Stimulated activated CD8-positive, alpha-beta memory T cell treated with anti-CD3 and anti-CD28 coated beads, Interleukin-15, amount 100 ng/mL, for 24 hours (primary cell): ENCODE results near the gene NKIRAS1.

Experiments
- DNase-seq: peaks from one replicate; pipeline ENCODE4 v3.0.0-alpha.2; 2020; ENCODE audit warnings: low read depth

NKIRAS1 gene

DNA sequence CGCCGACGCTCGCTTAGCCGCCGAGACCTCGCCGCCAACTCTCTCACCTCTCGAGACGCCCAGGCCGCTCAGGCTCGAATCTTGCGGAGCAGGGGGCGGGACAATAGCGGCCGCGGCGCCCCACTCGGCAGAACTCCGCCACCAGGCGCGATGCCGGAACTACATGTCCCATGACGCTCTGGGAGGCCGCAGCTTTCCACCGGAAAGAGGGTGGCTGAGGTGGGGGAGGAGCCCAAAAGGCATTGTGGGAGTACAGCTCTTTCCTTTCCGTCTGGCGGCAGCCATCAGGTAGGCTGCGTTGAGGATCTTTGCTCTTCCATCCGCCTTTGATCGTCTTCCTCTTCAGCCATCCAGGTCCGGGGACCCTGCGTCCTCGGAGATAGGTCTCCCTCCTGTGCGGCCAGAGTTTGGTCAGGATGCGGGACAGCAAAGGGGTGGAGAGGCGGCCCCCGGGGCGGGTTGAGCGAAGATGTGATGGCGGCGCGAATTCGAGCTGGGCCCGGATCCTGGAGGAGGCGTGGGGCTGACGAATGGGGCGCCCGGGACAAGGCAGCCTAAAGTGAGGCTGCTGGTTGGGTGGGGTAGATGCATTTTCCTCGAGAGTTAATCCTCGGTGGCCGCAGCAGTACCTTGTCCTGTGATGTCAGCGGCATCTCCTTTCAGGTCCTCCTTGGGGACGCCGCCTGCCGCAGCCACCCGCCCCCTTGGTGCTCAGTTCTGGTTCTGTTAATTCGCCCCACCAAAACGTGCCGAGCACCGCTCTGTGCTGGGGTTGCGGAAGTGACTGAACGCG, at the start of gene NKIRAS1, which contains the start of gene RPL15:
Gene NKIRAS1, minus strand, starts transcription at position 105 of the 793 bp plus-strand sequence. CDS start 6,086 bp downstream, outside the sequence.
Gene RPL15, plus strand, starts transcription at position 247 of the 793 bp plus-strand sequence. CDS start 728 bp downstream, outside the sequence.
- peak; percentile 89 for DNase-seq

DNA sequence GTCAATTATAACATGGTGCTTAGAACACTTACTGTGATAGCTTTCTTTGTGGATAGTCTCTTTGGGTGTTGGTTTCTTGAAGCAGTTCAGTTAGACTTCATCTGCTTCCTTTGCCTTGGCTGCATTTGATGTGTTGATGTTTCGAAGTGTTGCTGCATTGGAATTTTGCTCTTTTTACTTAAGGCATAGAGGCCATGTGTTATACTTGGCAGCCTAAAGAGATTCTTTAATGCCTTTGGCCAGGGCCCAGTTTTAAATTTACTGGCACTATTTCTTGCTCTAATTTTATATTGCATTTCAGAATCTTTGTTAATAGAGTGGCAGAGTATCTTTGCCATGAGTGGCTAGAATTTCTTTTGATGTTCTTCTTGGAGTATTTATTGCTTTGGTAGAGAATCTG, 49.5 kb upstream of the NKIRAS1 start:
- no peak for DNase-seq

DNA sequence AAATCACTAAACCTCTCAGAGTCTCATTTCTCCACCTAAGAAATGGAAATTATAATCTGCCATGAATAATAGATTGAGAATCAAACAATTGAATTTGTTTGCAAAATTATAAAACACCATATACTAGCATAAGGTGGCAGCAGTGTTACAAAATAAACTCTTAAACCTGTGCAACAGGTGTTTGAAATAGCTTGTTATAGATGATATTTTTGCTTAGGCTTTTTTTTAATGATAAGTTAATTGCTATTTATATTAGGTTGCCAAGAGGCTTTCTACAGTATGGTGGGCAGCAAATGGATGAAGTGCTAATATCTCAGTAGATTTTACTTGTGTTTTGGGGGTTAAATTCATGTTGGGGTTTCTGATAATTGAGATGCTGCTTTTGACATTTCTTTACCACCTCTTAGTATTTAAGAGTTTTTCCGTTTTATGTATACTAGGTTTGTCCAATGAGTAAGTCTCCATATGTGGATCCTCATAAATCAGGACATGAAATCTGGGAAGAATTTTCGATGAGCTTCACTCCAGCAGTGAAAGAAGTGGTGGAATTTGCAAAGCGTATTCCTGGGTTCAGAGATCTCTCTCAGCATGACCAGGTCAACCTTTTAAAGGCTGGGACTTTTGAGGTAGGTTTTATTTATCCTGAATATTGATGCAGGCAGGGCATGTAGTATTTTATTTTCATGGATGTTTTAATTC, 47.9 kb upstream of the NKIRAS1 start:
- DNase-seq, result no peak

DNA sequence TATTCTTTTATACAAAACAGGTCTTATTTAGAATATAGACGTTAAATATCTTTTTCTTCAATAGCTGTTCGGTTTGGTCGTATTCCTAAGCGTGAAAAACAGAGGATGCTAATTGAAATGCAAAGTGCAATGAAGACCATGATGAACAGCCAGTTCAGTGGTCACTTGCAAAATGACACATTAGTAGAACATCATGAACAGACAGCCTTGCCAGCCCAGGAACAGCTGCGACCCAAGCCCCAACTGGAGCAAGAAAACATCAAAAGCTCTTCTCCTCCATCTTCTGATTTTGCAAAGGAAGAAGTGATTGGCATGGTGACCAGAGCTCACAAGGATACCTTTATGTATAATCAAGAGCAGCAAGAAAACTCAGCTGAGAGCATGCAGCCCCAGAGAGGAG, 45.1 kb upstream of the NKIRAS1 start:
- DNase-seq, result no peak

DNA sequence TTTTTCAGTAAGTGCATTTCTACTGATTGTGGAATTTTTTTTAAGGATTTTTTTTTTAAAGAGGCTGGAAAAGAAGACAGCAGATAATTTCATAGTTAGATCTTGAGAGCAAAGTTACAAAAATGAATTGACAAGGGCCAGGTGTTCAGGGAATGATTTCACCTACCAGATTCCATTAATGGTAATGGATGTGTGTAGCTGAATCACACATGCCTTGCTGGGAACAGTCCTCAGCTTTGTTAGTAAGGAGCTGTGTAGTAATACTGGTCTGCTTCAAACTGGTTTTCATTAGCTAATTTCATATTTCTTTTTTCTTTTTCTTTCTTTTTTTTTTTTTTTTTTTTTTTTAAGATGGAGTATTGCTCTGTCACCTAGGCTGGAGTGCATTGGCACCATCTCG, 44.3 kb upstream of the NKIRAS1 start:
- DNase-seq, result no peak

DNA sequence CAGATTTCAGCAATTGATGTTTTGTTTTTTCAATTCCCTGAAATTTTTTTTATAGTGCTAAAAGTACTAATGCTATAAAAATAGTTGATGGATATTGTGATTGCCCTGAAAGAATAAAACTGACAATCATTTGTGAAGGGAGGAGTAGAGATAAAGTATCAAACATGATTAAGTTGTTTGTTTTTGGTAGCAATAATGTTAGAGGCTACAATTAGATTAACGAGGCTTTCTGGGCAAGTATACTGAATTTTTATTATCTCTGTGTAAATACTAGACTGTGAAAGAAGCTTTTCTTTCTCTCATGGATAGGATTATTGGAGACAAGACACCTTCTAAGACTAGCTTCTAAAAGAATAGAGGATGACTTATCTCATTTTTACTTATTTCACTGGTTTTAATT, 43.9 kb upstream of the NKIRAS1 start:
- no peak for DNase-seq

DNA sequence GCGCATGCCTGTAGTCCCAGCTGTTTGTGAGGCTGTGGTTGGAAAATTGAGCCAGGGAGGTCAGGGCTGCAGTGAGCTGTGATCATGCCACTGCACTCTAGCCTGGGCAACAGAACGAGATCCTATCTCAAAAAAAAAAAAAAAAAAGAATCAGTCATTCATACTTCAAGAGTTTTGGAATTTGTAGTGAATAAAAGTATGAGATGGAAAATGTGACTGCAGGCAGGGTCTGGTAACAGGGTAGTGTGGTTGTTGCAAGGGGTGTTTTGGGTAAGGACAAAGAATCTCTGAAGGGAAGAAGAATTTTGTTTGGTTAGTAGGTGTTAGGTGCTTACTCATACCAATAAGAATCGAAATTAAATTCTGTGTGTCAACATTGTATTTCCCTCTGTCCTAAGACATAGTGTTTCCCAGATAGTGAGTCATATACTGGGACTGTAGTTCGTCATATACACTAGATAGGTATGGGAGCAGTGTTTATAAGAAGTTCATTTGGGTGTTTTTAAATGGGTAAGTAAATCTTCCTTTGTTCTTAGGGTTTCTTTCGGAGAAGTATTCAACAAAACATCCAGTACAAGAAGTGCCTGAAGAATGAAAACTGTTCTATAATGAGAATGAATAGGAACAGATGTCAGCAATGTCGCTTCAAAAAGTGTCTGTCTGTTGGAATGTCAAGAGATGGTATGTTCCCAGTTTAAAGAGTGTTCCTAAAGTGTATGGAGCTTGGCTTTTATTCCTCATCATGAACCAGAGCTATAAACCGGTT, 42.5 kb upstream of the NKIRAS1 start:
- no peak for DNase-seq

DNA sequence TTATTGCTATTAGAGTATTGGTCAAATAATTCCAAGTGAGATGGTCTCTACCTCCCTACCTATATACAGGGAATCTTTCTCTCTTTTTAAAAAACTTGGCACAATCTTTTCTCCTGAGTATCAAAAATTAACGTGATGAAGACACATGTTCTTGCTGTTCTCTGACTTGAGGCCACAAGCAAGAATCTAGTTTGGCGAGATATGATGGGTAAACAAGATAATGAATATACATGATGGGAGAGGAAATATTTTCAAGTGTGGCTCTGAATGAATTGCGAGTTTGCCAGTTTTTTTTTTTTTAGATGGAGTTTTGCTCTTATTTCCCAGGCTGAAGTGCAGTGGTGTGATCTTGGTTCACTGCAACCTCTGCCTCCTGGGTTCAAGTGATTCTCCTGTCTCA, 39.9 kb upstream of the NKIRAS1 start:
- DNase-seq, result no peak

DNA sequence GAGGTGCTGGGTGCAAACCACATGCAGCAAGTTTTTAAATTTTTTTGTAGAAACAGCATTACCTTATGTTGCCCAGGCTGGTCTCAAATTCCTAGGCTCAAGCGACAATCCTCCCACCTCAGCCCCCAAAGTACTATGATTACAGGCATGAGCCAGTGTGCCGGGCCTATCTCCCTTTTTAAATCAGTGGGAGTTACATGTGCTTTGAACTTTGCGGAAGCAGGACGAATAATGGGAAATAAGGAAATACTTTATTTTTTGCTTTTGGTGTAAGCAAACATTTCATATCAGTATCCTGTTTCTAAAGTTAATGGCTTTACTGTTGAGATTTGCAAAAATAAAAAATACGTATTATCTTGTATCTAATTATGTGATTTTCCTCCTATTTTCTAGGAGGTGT, 37.4 kb upstream of the NKIRAS1 start:
- DNase-seq, result no peak

DNA sequence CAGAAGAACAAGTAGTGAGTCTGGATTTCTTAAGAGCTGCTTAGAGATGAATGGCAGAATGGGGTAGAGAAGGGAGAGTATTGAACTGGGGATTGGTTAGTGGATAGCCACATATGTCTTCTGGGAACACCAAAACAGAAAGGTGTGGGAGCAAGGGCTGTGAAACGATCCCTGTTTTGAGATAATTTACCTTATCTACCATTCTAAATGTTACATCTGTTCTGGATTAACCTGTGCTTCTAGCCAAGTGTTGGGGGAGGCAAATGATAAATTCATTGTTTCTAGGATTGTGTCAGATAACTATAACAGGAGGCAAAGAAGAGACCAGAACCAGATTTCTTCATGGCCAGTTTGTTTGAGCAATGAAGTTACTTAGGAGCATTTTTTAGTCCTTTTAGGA, 36.7 kb upstream of the NKIRAS1 start:
- no peak for DNase-seq

DNA sequence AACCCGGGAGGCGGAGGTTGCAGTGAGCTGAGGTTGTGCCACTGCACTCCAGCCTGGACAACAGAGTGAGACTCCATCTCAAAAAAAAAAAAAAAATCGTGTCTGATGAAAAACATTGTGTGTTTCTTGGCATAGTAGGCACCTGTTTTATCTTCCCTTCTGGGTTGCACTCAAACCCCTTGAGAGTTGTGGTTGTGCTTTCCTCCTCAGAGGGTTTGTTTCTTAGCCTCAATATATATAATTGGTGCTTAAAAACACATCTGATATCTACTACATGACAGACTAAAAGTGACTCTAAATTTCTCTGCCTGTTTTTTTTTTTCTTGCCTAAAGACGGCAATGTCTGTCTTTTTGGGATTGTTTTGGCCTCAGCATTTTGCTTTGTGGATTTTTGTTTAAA, 35.9 kb upstream of the NKIRAS1 start:
- DNase-seq, result no peak

DNA sequence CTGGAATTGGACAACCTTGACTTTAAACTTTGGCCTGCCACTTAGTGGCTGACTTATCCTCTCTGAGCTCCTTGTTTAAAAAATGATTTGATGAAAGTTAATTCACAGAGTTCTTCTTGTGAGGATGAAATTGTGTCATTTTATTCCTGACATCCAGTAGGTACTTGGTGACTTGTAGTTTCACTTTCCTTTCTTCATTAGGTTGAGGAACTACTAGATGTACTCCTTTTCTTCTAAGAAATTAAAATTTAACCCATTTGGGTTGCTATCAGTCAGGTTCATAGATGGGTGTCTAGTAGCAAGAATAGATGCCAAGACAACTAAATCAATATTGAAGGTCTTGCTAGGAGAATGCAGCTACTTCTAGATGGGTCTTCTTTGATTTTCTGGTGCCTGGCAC, 33.5 kb upstream of the NKIRAS1 start:
- DNase-seq, result no peak

DNA sequence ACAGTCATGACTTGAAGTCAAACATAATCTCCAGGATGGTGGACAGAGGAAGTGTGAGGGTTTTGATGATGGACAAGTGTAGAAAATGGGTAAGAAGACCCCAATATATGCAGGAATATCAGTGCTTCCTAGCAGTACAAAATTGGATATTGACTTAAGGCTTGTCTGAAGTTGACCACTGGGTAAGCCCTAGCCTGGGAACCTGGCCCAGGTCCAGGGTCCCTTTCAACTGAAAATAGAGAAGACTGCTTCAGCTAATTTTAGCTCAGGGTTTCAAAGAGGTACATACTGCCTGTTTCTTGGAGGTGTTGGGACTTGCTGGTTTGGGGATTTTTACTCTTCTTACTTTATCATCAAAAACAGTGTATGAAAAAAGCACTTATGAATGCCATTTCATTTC, 33.0 kb upstream of the NKIRAS1 start:
- DNase-seq, result no peak

DNA sequence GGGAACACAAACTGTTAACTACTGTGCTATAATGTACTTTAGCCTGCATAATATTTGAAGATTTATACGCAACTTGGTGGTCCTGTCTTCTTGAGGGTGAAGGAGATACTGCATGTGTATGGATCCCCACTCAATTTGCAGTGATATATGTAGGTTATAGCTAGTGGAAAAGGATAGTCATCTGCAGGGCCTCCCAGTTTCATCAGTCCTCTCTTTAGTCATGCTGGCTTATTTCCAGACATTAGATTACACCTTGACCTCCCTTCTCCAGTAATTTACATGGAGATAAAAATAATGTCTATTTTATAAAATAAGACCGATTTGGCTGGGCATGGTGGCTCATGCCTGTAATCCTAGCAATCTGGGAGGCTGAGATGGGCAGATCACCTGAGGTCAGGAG, 32.0 kb upstream of the NKIRAS1 start:
- no peak for DNase-seq

DNA sequence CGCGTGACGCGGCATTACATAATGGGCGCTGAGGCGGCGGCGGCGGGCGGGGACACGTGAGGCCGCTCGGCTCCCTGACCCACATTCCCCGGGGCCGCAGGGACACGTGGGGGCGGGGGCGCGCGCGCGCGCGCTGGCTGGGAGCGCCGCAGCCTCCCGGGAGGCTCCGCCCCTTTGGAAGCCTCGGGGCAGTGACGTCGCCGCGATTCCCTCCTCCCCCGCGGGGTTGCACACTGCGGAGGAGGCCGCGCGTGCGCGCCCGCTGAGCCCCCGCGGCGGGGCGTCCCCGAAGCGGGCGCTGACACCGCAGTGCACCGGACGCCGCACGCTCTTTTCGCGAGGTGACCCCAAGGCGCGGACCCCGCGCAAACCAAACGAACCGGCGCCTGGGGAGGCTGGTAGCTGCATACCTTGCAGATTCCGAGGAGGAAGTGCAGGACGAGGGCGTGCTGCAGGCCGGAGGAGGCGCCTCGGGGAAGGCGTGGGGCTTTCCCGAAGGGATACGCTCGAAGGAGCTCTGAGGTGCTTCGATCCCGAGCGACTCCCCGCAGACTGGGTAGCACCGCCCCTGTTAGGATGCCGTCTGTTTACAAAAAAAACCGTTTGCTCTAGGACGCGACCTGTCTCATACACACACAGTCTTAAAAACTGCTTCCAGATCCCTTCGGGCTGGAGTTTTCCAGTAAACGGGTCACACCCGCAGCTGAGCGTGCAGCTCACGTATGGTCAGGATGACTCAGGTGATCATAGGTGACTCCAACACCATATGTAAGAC, 29.3 kb upstream of the NKIRAS1 start:
- DNase-seq, result peak; percentile 98

DNA sequence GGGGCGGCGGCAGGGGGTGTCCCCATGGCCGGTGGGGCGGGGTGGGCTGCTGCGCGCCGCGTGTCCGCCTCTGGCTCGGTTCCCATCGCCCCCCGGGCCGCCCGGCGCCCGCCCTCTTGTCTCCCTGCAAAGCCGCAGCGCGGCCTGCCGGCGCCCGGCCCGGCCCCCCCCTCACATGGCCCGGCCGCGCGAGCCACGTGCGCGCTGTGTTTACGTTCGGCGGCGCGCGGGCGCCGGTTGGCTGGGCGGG, 28.8 kb upstream of the NKIRAS1 start:
- no peak for DNase-seq

DNA sequence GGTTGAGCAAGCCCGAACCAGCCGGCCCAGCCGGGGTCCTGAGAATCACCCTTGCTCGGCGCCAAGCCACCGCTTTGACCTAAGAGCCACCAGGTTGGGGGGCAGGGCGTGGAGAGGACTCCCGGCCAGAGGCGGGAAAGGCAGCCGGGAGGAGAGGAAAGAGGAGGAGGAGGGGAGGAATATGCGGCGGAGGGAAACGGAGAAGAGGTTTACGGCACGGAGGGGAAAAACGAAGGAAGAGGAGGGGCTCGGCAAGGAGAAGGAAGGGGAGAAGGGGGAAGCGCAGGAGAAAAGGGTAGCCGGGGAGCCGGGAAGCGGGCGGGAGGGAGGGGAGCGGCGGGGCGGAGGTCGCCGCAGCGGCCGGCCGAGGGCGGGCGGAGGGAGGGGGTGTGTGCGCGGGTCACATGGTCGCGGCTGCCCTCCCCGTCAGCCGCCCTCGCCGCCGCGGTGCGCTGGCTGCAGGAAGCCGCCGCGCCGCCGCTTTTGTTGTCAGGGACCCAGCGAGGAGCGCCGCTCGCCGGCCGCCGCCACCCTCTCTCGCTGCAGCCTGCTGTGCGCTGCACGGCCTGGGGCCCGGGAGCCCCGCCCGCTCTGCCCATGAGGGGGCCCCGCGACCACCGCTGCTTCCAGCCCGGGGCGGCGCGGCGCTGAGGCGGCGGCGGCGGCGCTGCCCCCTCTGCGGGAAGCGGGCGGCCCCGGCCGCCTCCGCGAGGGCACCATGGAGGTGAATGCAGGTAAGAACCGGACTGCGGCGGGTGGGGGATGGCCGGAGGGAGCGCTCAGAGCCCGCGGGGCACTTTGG, 28.3 kb upstream of the NKIRAS1 start, which contains the start of gene NR1D2:
Gene NR1D2, plus strand, starts transcription at position 426 of the 802 bp plus-strand sequence. Its CDS starts 293 bp downstream, at position 719.
- DNase-seq, result peak; percentile 55

DNA sequence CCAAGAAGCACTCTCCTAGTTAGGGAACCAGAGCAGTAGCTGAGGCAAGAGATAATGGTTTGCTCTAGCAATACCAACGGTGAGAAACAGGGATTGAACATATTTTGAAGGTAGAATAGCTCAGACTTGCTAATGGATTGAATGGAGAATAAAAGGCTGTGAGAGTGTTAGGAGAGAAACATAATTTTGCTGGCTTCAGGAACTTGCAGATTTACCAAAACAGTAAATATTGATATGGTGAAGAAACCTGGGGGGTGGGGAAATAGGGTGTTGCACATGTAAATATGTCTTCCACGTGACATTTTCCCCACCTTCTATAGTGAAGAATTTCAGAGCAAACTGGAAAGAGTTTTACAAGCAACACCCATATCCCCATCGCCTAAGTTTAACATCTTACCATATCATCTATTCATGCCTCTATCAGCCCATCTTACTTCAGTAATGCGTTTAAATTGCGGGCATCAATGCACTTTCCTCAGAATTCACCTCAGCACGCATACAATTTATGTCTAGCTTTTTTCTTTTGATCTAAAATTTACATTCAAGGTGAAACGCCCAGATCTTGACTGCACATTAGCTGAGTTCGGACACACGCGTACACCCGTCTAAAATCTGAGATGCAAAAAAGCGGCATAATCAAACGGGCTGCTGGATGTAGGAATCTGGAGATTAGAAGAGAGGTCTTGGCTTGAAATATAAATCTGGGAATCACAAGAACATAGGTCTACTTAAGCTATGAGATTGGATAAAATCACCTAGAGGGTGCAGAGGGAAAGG, 27.4 kb upstream of the NKIRAS1 start:
- no peak for DNase-seq

DNA sequence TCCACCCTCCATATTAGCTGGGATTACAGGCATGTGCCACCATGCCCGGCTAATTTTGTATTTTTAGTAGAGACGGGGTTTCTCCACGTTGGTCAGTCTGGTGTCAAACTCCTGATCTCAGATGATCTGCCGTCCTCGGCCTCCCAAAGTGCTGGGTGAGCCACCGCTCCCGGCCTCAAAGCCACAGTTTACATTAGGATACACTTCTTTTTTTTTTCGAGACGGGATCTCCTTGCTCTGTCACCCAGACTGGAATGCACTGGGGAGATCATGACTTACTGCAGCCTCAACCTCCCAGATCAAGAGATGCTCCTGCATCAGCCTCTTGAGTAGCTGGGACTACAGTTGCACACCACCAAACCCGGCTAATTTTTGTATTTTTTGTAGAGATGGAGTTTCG, 25.8 kb upstream of the NKIRAS1 start:
- no peak for DNase-seq

DNA sequence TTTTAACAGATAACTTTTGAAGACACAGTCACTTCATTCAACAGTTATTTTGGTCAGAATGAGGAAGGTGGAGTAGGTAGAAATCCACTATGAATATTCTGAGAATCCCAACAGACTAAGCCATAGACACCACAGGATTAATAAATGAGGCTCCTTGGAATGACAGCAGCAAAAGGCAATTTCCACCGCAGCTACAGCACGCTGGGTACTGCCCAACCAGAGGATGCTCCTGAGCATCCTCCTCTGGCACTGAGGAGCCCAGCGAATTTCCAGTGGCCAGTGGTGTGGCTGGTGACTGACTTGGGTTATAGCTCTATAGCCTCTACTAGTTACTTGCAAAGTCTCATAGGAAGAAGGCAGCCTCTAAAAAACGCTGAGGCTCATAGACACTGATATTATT, 24.6 kb upstream of the NKIRAS1 start:
- no peak for DNase-seq

DNA sequence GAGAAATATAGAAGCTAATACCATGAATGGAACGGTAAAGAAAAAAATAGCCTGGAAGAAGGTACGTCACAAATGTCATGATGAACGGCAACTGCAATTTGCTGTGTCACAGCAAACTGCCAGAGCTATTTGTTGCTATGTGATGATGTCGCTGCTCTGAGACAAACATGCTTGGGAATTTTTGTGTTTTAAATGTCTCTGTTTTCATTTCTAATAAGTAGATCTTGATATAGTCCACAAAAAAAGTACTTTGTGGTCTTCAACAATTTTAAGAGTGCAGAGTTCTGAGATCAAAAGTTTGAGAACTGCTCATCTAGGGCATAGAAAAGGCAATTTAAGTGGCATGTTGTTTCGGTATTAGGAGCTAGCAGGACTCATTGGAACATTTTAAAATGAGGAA, 24.0 kb upstream of the NKIRAS1 start:
- DNase-seq, result no peak
